ENCODE data around the gene LRRN4CL.

The LRRN4CL gene

GRCh38 chr11:62667460-62667859 is 21.9 kb downstream of the LRRN4CL start:
- H3K27me3 Mint-ChIP-seq (ENCODE audit: low read depth, poor library complexity): no peaks in the 10 kb centered on the region
- H3K36me3 Mint-ChIP-seq (ENCODE audit: low read depth): peaks cover 23% of the 10 kb centered on the region
- TF ChIP-seq CTCF (IDR thresholded peaks at IDR 0.05): no peak
- H3K9me3 Mint-ChIP-seq: no peaks in the 10 kb centered on the region
- no peak for DNase-seq
- peaks cover 46% of the 10 kb centered on the region for H3K4me1 Mint-ChIP-seq
- peak overlapping the region; percentile 98 for H3K4me3 Mint-ChIP-seq
- peak overlapping the region; percentile 57 for H3K27ac Mint-ChIP-seq

- Mint-ChIP-seq H3K36me3 (ENCODE audit: low read depth) (peaks cover 27% of the 10 kb centered on the region), H3K4me3 (peak overlapping the region; percentile 98), H3K27ac (peak overlapping the region; percentile 19), H3K4me1 (peaks cover 37% of the 10 kb centered on the region), H3K27me3 (ENCODE audit: low read depth, poor library complexity) (no peaks in the 10 kb centered on the region), H3K9me3 (no peaks in the 10 kb centered on the region)
- no peak for TF ChIP-seq CTCF (IDR thresholded peaks at IDR 0.05)
- DNase-seq: no peak
Measured at GRCh38 chr11:62666259-62666926, 22.9 kb downstream of the LRRN4CL start.

- DNase-seq: no peak
- H3K9me3 Mint-ChIP-seq: no peaks in the 10 kb centered on the region
- no peaks in the 10 kb centered on the region for H3K27me3 Mint-ChIP-seq (ENCODE audit: low read depth, poor library complexity)
- TF ChIP-seq CTCF (IDR thresholded peaks at IDR 0.05): no peak
- H3K36me3 Mint-ChIP-seq (ENCODE audit: low read depth): peaks cover 29% of the 10 kb centered on the region
- peaks cover 30% of the 10 kb centered on the region for H3K4me1 Mint-ChIP-seq
- peak overlapping the region; percentile 98 for H3K4me3 Mint-ChIP-seq
- peak overlapping the region; percentile 99 for H3K27ac Mint-ChIP-seq
Measured at GRCh38 chr11:62665599-62666258, 23.6 kb downstream of the LRRN4CL start.

GRCh38 chr11:62665075-62665598 is 24.2 kb downstream of the LRRN4CL start, which contains the start of the genes C11orf98 and CSKMT:
Gene C11orf98 (minus strand): TSS chr11:62665210. CDS start chr11:62665169, 41 bp downstream.
Gene CSKMT (plus strand): TSS chr11:62665312. CDS start chr11:62665880, 568 bp downstream.
- Mint-ChIP-seq H3K4me1 (peaks cover 30% of the 10 kb centered on the region), H3K36me3 (ENCODE audit: low read depth) (peaks cover 29% of the 10 kb centered on the region), H3K27me3 (ENCODE audit: low read depth, poor library complexity) (no peaks in the 10 kb centered on the region), H3K27ac (peak within 1 kb of the TSS; percentile 99), H3K9me3 (no peaks in the 10 kb centered on the region), H3K4me3 (peak within 1 kb of the TSS; percentile 98)
- TF ChIP-seq CTCF (IDR thresholded peaks at IDR 0.05): no peak
- DNase-seq: peak; percentile 97

GRCh38 chr11:62664405-62665074 is 24.8 kb downstream of the LRRN4CL start:
- Mint-ChIP-seq H3K9me3 (no peaks in the 10 kb centered on the region), H3K27me3 (ENCODE audit: low read depth, poor library complexity) (no peaks in the 10 kb centered on the region)
- no peak for TF ChIP-seq CTCF (IDR thresholded peaks at IDR 0.05)

More at GRCh38 chr11:62664405-62665074, 24.8 kb downstream of the LRRN4CL start:
- H3K36me3 Mint-ChIP-seq (ENCODE audit: low read depth): peaks cover 28% of the 10 kb centered on the region
- H3K27ac Mint-ChIP-seq: peak overlapping the region; percentile 99
- DNase-seq: peak; percentile 72
- peak overlapping the region; percentile 98 for H3K4me3 Mint-ChIP-seq
- peaks cover 24% of the 10 kb centered on the region for H3K4me1 Mint-ChIP-seq
